KG1 (cell line): ENCODE results near the gene SEPTIN3.

Experiments used
- DNase-seq: peaks from one replicate; lab custom pipeline; 2025; lab: John Stamatoyannopoulos, UW

SEPTIN3 gene, protein sequence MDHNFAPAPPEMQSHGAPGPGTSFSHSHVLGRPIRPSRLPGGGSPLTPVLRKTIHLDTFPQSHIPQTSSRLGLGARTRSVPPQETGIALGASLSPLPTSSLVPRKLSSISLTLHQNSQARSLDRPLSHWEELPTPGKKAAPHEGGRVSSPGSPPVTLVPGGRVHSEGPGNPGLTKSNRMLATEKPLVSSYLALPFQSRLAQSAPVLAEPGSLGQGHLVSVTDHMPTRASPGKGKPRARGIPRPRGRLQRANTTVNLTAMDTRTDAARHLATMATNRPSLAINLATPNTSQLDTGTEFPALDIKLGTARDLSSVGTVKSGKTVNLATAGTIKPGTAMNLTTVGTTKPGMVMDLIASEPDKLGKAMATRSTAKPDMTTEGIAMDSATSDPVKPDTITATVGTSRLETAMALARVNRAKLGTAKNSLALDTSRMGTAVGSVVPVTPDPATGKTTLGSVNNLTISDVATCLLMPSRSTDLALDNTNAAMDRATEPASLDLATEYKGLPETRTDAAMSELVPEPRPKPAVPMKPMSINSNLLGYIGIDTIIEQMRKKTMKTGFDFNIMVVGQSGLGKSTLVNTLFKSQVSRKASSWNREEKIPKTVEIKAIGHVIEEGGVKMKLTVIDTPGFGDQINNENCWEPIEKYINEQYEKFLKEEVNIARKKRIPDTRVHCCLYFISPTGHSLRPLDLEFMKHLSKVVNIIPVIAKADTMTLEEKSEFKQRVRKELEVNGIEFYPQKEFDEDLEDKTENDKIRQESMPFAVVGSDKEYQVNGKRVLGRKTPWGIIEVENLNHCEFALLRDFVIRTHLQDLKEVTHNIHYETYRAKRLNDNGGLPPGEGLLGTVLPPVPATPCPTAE

DNA sequence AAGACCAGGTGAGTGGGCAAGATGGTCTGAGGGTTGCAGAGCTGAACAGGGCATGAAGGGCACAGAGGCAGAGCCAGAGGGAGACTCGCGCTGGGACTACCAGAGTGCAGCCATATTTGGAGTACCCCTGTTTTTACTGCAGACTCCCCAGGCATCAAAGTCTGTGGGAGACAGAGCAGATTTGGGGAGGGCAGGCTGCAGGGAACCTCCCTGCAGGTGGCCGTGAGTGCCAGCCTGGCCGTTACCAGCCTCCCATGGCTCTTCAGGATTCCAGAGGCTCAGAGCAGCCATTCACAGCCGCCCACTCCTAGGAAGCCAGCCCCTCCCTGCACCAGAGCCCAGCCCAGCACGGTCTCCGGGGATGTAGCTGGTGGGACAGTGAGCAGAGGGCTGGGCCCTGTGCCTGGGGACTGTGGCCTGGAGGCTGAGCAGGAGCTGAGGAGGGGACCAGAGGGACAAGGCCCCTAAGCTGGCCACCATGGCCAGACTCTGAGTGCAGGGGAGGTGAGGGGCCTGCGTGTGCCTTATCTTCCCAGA, at the start of gene SEPTIN3:
Gene SEPTIN3 (plus strand): TSS at position 334 of the 537 bp plus-strand sequence. CDS start 2,050 bp downstream, outside the sequence.
- no peak for DNase-seq

DNA sequence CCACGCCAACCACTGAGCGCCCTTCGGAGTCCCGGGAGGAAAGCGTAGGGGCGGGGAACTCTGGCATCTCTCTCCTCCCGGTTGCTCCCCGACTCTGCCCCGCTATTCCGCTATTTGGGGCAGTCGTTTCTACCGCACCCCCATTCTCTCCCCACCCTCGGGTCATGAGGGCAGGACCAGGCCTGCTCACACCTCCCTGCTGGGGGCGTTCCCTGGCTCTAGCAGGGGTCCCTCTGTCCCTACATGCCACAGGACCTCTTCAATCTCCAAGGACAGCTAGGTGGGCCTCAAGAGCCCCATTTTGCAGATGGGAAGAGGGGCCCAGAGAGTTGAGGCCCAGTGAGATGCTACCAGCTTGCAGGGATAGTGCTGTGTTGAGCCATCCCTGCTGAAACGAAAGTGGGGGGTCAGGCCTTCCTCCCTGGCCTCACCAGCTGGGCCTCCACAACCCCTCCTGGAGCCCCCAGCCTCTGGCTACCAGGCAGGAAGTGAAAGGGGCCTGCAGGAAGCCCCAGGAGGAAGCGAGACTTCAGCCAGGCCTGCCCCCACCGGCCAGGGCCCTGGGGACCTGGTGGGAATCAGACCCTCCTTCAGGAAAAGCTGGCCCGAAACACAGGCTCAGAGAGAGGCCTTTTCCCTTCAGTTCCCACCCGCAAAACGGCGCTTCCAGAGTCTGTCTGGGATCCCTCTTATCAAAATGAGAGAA, 48.8 kb upstream of the SEPTIN3 start:
- DNase-seq: no peak

DNA sequence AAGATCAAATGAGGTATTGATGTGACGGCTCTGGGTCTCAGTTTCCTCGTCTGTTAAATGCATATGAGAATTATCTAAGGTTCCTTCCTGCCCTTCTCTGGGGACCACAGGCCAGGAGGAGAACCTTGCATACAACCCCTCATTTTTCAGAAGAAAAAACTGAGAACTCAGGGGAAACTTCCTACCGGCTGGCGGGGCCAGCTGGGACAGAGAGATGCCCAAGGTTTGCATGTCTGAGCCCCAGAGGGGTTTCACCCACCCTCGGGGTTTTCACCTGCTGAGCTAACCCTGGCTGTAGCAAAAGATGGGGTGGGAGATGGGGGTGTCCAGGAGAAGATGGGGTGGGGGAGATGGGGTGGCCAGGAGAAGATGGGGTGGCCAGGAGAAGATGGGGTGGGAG, 46.9 kb upstream of the SEPTIN3 start:
- DNase-seq: no peak

DNA sequence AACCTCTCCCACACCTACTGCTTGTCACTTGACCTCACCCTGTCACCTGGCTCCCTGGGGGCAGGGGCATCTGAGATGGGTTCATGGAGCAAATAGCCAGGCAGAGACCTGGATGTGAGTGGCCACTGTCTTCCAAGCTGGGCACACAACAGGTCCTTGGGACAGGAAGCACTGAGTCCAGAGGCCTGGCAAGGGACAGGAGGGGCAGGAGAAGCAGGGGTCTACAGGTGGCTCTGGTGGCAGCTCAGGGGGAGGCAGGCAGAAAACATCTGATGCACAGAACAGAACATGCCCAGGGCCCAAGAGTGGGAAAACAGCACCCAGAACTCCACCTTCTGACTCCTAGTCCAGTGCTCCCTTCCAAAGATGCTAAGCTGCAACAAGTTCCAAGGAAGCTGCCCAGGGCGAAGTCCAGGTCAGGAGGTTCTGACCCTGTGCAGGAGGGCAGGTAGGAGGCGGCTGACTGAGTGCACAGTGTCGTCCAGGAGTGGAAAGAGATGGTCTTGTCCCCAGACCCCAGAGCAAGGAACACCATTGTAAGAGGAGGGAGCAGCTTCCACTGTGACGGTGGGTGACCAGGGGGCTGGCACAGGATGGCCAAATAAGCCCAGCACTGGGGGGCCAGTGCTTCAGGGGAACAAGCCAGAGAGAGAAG, 46.2 kb upstream of the SEPTIN3 start:
- no peak for DNase-seq

DNA sequence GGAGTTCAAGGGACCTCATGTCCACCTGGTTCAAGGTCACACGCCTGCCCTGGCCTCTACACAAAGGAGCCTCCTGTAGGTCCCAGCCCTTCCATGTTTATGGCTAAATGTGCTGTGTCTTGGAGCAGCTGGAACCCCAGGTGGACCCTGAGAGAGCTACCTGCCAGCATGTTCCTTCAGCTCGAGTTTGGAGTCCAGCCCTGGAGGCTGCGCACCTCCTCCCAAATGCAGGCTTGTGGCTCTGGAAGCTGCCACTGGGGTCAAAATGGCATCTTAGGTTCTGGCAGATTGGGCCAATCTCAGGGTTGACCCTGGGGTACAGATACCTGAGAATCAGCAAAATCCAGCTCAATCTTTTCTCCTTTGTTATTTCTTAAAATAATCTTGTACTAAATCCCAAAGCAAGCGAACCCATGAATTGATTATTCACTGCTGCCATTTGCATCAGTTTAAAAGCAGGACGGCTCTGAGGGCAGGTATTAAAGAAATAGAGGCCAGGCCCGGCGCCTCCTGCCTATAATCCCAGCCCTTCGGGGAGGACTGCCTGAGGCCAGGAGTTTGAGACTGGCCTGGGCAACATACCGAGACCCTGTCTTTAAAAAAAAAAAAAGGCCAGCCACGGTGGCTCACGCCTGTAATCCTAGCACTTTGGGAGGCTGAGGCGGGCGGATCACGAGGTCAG, 45.5 kb upstream of the SEPTIN3 start:
- no peak for DNase-seq

DNA sequence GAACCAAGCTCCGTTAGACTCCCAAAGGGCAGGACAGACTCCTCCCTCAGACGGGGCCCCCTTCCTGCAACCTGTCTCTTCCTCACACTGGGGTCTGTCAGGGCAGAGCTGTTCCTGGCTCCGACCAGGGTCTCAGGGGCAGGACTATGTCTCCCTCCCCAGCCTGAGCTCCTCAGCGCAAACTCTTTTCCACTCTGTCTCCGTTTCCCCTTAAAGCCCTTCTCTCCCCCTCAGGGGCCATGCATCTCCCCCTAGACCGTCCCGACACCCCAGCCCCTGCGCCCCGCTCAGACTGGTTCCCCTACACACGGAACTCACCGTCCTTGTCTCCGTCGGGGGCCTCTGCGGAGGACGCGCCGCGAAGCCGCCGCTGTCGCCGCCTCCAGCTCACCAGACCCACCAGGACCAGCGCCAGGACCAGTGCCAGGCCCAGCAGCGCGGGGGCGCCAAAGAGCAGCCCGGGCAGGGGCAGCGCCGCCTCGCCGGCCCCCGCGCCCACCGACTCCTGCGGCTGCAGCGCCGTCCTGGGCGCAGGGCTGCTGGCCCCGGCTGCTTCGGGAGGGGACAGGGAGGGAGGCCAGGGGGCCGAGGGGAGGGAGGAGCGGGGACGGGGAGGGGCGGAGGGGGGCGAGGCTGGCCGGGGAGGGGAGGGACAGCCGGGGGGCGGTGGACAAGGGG, 43.3 kb upstream of the SEPTIN3 start:
- DNase-seq: no peak

DNA sequence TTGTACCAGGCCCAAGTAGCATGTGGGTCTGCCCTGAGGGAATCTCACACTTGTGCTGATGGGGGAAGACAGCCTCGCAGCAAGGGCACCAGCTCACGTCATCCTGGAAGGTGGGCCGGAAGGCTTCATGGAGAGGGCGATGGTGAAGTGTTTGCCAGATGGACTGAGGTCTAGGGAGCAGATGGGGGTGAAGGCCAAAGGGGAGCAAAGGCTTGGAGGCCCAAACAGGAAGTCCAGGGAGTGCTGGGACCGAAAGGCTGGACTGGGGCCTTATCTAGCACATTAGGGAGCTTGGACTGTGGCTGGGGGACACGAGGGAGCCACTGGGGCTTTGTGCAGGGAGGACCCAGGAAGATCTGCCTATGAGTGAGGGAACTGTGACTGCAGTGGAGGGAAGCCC, 41.4 kb upstream of the SEPTIN3 start:
- DNase-seq: no peak

DNA sequence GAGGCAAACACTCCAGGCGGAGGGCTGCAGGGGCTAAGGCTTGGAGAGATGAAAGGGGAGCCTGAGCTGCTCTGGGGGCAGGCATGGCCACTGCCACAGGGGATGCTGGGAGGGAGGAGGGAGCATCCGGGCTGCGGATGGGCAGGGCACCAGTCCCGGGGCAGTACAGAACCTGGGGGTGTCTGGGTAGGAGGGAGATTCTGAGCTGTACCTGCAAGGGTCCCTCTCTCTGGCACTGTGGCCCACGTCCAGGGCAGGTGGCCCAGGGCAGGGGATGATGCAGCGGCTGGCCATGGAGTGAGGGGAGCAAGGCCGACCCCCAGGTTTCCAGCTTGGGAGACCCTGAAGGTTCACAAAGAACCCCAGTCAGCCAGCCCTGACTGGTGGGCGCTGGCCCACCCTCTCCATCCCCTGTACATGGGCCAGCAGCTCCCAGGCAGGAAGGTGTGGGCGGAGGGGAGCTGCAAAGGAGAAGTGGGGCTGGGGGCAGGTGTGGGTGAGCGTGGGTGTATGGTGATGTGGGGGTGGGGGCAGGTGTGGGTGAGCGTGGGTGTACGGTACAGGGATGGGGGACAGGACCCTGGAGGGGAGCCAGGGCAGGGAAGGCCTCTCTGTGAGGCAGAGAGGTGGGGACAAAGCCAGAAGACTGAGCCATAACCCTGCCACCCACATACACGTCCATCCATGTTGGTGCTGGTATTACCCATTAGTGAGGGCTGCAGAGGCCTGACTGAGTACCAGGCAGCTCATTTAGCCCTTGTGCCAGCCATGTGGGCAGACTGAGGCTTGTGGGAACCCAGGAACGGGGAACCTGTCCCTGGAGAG, 40.4 kb upstream of the SEPTIN3 start:
- DNase-seq: no peak

DNA sequence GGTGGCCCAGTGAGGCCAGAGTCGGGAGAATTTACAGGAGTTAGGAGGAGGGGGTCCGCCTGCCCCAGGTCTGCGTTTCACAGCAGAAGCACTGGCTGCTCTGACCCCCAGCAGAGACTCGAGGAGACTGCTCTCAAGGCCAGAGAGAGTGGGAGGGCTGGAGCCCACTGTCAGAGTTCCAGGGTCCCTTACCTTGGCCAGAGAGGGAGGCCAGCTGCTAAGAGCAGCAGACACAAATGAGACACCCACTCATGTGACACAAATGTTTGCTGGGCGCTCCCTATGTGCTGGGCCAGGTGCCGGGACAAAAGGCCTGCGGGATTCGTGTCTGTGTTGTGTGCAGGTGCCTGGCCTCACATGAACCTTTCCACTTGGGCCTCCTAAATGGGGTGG, 39.8 kb upstream of the SEPTIN3 start:
- DNase-seq: no peak

DNA sequence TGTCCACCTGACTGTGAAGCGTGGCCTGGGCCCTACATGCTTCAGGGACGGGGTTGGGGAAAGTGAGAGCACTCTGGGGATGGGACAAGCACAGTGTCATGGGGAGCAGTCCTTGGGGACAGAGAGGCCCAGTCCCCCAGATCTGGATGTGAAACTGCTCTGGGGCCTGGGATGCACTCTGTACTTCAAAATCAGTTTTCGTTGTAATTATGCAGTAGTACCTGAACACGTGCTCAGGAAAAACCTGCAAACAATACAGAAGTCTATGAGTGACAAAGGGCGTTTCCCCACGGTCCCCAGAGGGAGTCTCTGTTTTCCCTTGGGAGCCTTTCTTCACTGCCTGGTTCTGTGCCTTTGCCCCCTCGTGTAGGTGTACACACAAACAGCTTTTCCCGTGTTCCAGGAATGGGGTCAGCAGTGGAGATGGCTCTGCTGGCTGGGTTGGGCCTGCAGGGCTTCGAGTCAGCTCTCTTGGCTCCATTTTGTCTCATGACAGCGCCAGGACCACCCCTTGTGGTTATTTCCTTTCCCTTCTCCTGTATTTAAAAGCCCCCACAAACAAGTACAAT, 37.5 kb upstream of the SEPTIN3 start:
- no peak for DNase-seq

DNA sequence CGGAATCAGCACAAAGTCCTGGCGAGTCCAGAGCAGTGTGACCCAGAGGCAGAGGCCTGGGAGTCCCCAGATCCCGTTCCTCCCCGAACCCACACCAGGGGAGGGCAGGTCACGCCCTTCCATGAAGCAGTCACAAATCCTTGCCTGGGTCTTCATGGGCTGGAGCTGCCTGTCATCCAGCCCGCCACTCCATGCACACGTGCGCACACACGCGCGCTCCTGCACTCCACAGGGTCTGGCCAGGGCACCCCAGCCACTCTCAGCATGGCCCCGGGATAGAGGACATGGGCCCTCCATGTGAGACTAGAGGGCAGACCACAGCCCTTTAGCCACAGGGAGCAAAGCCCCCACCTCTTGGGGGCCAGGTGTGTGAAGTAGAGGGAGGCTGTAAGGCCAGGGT, 36.9 kb upstream of the SEPTIN3 start:
- DNase-seq: no peak

DNA sequence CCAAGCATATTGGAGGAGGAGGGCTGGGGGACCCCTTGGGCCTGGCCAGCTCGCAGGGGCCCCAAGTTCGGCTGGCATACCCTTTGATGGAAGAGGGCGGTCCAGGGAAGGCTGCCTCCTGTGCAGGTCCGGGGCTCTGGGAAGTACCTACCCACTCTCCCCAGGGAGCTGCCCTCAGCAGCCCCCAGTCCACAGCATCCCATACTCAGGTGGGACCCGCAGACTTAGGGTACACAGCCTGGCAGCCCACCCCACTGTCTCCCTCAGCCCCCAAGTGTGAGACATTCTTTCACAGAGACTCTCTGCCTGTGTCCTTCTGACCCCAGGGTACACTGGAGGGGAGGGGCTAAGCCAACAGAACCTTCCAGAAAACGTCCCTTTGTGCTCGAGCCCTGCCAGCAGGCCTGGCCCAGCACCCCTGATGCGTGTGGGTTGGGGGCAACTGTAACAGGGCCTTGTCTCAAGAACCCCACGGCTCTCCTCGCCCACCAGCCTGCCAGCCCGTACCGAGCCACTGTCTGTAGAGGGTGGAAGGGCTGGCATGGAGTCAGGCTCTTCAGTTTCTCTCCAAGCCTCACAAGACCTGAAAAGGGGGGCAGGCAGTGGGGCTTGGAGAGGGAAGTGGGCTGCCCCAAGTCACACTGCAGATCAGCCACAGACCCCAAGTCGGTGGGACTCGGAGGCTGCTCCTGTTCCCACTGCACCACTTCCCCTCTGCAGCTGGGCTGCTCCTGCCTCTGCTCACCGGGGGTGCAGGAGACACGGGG, 35.6 kb upstream of the SEPTIN3 start:
- DNase-seq: no peak

DNA sequence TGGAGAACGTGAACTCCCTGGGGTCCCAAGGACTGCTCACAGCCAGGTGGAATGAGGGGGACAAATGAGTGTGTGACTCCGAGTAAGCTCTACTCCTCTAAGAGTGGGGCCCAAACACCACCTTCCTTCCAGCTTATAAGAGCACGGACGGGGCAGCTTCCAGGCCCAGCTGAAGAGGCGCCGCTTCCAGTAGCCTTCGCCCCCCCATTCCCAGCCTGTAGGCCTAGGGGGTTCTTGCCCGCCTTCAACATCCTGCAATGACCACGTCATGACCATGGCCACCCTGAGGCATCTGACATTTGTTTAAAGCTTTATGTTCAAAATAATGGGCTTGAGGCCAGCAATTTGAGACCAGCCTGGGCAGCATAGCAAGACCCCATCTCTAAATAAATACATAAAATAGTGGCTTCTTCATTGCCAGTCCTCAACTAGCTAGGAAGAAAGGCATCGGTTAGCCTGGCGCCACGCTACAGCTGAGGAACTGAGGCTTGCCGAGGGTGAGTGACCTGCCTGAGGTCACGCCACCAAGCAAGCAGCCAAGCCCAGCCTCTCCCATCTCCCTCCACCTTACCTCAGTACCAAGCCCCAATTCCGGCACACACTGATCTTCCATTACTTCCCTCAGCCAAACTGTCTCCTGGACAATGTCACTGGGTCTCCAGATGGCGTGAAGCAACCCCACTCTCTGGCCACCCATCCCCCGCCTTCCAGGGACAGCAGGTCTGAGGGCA, 34.8 kb upstream of the SEPTIN3 start:
- DNase-seq: no peak

DNA sequence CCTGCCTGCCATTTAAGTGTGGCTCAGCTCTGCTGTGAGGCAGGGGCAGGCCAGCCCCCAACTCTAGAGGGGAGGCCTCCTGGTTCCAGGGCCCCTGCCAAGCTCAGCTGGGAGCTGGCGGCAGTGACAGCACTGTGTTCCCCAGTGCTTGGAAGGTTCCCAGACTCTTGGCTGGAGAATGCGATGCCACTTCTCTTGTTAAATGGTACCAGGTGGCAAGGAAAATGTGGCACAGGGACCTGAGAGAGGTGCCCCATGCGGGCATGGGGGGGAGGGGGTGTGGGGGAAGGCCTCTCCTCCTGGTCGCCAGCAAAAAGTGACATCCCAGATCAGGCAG, 34.3 kb upstream of the SEPTIN3 start:
- no peak for DNase-seq

DNA sequence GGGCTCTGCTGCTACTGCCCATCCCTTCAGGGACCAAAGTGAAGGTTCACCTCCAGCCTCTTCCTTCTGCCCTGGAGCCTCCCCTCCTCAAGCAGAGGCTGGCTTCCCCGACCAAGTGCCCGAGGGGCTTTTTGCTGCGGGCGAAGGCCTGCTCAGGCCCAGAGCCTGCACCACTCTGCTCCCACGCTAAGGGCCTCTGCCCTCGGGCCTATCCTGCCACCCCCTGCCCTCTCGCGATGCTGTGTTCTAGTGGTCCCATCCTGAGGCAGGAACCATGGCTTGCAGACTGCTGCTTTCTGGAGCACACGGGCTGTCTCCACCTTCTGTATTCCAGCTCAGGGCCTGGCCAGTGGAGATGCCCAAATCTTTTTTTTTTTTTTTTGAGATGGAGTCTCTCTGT, 33.7 kb upstream of the SEPTIN3 start:
- DNase-seq: no peak

DNA sequence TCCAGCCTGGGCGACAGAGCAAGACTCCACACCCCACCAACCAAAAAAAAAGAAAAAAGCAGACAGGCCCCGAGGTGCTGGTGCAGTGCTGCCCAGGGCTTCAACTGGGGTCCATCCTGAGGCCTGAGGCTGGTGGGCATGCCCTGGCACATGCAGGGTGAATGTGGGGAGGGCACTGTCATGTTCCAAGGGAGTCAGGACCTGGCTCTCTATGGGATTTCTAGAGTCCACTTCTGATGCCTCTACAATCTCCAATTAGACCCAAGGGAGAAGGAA, 32.4 kb upstream of the SEPTIN3 start:
- DNase-seq: no peak

DNA sequence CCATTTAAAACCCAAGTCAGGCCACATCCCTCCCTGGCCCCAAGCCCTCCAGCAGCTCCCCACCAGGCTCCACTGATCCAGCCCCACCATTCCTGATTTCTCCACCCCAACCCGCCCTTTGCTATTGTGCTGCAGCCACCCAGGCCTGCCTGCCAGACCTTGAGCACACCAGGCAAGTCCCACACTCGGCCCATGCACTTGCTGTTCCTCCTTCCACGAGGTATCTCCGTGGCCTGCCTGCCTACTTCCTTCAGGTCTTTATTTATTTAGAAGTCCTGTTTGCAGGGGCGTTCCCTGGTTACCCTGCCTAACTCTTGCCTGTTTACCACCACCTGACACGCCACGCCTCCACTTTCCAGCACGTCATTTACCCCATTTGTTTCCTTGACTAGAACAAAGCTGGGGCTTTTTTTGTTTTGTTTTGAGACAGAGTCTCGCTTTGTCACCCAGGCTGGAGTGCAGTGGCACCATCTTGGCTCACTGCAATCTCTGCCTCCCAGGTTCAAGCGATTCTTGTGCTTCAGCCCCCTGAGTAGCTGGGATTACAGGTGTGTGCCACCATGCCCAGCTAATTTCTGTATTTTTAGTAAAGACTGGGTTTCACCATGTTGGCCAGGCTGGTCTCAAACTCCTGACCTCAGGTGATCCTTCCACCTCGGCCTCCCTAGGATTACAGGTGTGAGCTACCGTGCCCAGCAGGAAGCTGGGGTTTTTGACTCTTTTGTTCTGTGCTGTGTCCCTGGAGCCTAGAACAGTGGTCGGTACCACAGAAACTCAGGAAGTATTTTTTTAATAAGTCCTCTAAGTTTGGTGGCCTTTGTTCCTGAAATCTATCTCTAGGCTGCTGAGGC, 29.0 kb upstream of the SEPTIN3 start:
- no peak for DNase-seq
